Measurements from ENCODE around the gene NLN.

- no peak for TF ChIP-seq CTCF (conservative IDR thresholded peaks at IDR 0.05 in 1 of 2, IDR thresholded peaks at IDR 0.05 in 1 of 2; ENCODE audit: low read depth in 1 of 2, low read length in 2 of 2)
- no peak for TF ChIP-seq EZH2 (IDR thresholded peaks at IDR 0.05; ENCODE audit: low read length, missing control alignments)
These were observed 16.3 kb downstream of the NLN start for GRCh38 chr5:65738305-65738704.

All from fibroblast of lung (primary cell).